HL-60 (cell line): ENCODE results near the gene GFRA1.

Experiments
- DNase-seq, 2 experiments: peaks; one replicate each; pipeline ENCODE4 v3.0.0-alpha.2; 2010 to 2020; ENCODE audit warnings: low read depth in 1 of 2, low spot score in 1 of 2
- H3K27ac ChIP-seq: fragments of 250-450 bp; sonication (Bioruptor Pico); replicated peaks from 2 replicates; pipeline ENCODE4 v1.5.1; 2020; ENCODE audit warnings: mild to moderate bottlenecking, moderate library complexity
- H3K27me3 ChIP-seq: fragments of 250-450 bp; sonication (Bioruptor Pico); 2 replicates; pipeline ENCODE4 v1.5.1; 2021; ENCODE audit warnings: mild to moderate bottlenecking, moderate library complexity; ENCODE audit not compliant: insufficient read depth, poor library complexity, severe bottlenecking
- H3K4me3 ChIP-seq: replicated peaks from 2 replicates; pipeline ENCODE4 v1.5.1; 2011; ENCODE audit warnings: mild to moderate bottlenecking, control low read depth, low read length; ENCODE audit not compliant: insufficient read depth
- GABPA ChIP-seq: IDR thresholded peaks from 2 replicates; pipeline ENCODE4 v1.6.1; 2012; ENCODE audit warnings: low read depth
- POLR2AphosphoS5 ChIP-seq: IDR thresholded peaks from 2 replicates; pipeline ENCODE4 v1.6.1; 2012; ENCODE audit warnings: low read depth
- REST ChIP-seq: IDR thresholded peaks from 2 replicates; pipeline ENCODE4 v1.6.1; 2012; ENCODE audit warnings: low read depth; ENCODE audit not compliant: insufficient replicate concordance
- SPI1 ChIP-seq: IDR thresholded peaks from 2 replicates; pipeline ENCODE4 v1.6.1; 2012; ENCODE audit warnings: low read depth, mild to moderate bottlenecking, borderline replicate concordance
- TF ChIP-seq, protein P1 (sequence below): IDR thresholded peaks from one replicate; pipeline ENCODE4 v1.5.1; 2011; ENCODE audit warnings: low read length, control low read depth, inconsistent platforms; ENCODE audit not compliant: insufficient read depth

The GFRA1 gene

DNA sequence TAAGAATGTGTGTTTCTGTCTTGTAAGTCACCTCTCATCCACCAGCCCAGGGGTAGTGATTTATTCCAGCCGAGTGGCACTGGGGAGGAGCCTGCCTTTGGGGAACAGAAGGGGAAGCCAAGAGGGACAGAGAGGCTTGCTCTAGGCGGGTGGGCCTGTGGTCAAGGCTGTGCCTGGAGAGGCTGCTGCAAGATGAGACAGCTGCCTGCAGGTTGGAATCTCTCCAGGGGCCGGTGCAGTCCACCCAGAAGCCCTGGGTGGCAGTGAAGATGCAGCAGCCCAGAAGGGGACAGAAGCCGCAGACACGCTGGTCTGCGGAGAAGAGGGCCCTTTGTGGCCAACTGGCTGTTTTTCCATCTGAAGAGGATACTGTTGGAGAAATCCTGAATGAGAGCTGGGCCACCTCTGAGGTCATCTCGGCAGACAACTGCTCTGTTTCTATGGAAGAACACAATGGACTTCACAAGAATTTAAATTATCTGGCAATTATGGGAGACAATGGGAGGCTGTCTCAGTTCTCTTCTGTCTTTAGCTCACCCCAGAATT, 175.7 kb downstream of the GFRA1 start:
- TF ChIP-seq REST, result no peak
- no peak for TF ChIP-seq GABPA
- no peak for TF ChIP-seq SPI1
- TF ChIP-seq, protein P1, sequence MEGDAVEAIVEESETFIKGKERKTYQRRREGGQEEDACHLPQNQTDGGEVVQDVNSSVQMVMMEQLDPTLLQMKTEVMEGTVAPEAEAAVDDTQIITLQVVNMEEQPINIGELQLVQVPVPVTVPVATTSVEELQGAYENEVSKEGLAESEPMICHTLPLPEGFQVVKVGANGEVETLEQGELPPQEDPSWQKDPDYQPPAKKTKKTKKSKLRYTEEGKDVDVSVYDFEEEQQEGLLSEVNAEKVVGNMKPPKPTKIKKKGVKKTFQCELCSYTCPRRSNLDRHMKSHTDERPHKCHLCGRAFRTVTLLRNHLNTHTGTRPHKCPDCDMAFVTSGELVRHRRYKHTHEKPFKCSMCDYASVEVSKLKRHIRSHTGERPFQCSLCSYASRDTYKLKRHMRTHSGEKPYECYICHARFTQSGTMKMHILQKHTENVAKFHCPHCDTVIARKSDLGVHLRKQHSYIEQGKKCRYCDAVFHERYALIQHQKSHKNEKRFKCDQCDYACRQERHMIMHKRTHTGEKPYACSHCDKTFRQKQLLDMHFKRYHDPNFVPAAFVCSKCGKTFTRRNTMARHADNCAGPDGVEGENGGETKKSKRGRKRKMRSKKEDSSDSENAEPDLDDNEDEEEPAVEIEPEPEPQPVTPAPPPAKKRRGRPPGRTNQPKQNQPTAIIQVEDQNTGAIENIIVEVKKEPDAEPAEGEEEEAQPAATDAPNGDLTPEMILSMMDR, result no peak
- TF ChIP-seq POLR2AphosphoS5, result no peak

GRCh38 chr10:116096526-116096925, 176.5 kb downstream of the GFRA1 start:
- DNase-seq, result no peak
- Histone ChIP-seq H3K4me3 (no peak overlapping the region), H3K27me3 (no peaks in the 10 kb centered on the region), H3K27ac (no peak overlapping the region)
- no peak for TF ChIP-seq GABPA
- no peak for TF ChIP-seq REST
- no peak for TF ChIP-seq SPI1
- TF ChIP-seq POLR2AphosphoS5, result no peak
- TF ChIP-seq, protein P1, result no peak

More for the DNA sequence above, 175.7 kb downstream of the GFRA1 start:
- H3K4me3 ChIP-seq, result no peak overlapping the region
- no peaks in the 10 kb centered on the region for H3K27me3 ChIP-seq
- no peak for DNase-seq
- no peak overlapping the region for H3K27ac ChIP-seq

GRCh38 chr10:116094356-116094755, 178.7 kb downstream of the GFRA1 start:
- no peak overlapping the region for H3K27ac ChIP-seq
- H3K4me3 ChIP-seq, result no peak overlapping the region
- no peaks in the 10 kb centered on the region for H3K27me3 ChIP-seq
- TF ChIP-seq POLR2AphosphoS5 (no peak), GABPA (no peak), REST (no peak), SPI1 (no peak)
- TF ChIP-seq, protein P1, result no peak
- no peak for DNase-seq
